ENCODE results near the gene PUSL1.

Gene PUSL1

GRCh38 chr1:1358433-1359271 is 50.3 kb downstream of the PUSL1 start, which contains the start of gene MXRA8:
TSS of gene MXRA8 (minus strand) at chr1:1358555. CDS start at chr1:1358504, 51 bp downstream.
- no peaks in the 10 kb centered on the region for H3K9me3 ChIP-seq (ENCODE audit: control insufficient read depth, insufficient read depth, low read depth, low read length)
- peaks cover 4% of the 10 kb centered on the region; the same call in 1 of the 2 replicates for H3K4me1 ChIP-seq (ENCODE audit: control insufficient read depth, insufficient read depth, low read length)
- no peak within 1 kb of the TSS for H3K4me3 ChIP-seq (ENCODE audit: low read depth, low read length)
- CTCF ChIA-PET: no interaction called here
- no peak within 1 kb of the TSS for H3K27ac ChIP-seq (ENCODE audit: extremely low read depth, low read depth, low read length)
- POLR2A ChIA-PET: no interaction called here
- no peaks in the 10 kb centered on the region for H3K36me3 ChIP-seq (ENCODE audit: control insufficient read depth in 2 of 2, insufficient read depth in 1 of 2, low read length in 2 of 2)
- TF ChIP-seq ZNF248 (tag by site-specific recombination; IDR thresholded peaks at IDR 0.05): no peak
- peak; percentile 53; the same call in 1 of the 2 replicates for TF ChIP-seq GLIS1 (tag by site-specific recombination; IDR thresholded peaks at IDR 0.05)
- TF ChIP-seq, protein P1, sequence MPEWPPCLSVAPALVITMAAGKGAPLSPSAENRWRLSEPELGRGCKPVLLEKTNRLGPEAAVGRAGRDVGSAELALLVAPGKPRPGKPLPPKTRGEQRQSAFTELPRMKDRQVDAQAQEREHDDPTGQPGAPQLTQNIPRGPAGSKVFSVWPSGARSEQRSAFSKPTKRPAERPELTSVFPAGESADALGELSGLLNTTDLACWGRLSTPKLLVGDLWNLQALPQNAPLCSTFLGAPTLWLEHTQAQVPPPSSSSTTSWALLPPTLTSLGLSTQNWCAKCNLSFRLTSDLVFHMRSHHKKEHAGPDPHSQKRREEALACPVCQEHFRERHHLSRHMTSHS (tag by site-specific recombination; IDR thresholded peaks at IDR 0.05): no peak
- TF ChIP-seq, protein P2, sequence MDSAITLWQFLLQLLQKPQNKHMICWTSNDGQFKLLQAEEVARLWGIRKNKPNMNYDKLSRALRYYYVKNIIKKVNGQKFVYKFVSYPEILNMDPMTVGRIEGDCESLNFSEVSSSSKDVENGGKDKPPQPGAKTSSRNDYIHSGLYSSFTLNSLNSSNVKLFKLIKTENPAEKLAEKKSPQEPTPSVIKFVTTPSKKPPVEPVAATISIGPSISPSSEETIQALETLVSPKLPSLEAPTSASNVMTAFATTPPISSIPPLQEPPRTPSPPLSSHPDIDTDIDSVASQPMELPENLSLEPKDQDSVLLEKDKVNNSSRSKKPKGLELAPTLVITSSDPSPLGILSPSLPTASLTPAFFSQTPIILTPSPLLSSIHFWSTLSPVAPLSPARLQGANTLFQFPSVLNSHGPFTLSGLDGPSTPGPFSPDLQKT (IDR thresholded peaks at IDR 0.05; ENCODE audit: borderline replicate concordance, low read depth, low read length): no peak
- no peak for TF ChIP-seq ZNF555 (tag by site-specific recombination; conservative IDR thresholded peaks at IDR 0.05)
- no peak for TF ChIP-seq ZNF521 (tag by site-specific recombination; IDR thresholded peaks at IDR 0.05)
- no peak for TF ChIP-seq KLF16 (tag by site-specific recombination; IDR thresholded peaks at IDR 0.05)
- TF ChIP-seq SP7 (tag by site-specific recombination; IDR thresholded peaks at IDR 0.05): 0 out of 2 replicates have a peak, but pooled peaks have one; percentile 23
- no peak for TF ChIP-seq ZBTB7A (tag by site-specific recombination; IDR thresholded peaks at IDR 0.05; ENCODE audit: low read depth)
- no peak for TF ChIP-seq ZNF221 (tag by site-specific recombination; IDR thresholded peaks at IDR 0.05; ENCODE audit: borderline replicate concordance)
- no peak for TF ChIP-seq YY2 (tag by site-specific recombination; IDR thresholded peaks at IDR 0.05)
- TF ChIP-seq ZFHX2 (tag by site-specific recombination; conservative IDR thresholded peaks at IDR 0.05): 0 out of 2 replicates have a peak, but pooled peaks have one; percentile 19
- no peak for TF ChIP-seq ZNF155 (tag by site-specific recombination; IDR thresholded peaks at IDR 0.05)
- no peak for TF ChIP-seq ZNF423 (tag by site-specific recombination; IDR thresholded peaks at IDR 0.05)
- TF ChIP-seq, protein P3, sequence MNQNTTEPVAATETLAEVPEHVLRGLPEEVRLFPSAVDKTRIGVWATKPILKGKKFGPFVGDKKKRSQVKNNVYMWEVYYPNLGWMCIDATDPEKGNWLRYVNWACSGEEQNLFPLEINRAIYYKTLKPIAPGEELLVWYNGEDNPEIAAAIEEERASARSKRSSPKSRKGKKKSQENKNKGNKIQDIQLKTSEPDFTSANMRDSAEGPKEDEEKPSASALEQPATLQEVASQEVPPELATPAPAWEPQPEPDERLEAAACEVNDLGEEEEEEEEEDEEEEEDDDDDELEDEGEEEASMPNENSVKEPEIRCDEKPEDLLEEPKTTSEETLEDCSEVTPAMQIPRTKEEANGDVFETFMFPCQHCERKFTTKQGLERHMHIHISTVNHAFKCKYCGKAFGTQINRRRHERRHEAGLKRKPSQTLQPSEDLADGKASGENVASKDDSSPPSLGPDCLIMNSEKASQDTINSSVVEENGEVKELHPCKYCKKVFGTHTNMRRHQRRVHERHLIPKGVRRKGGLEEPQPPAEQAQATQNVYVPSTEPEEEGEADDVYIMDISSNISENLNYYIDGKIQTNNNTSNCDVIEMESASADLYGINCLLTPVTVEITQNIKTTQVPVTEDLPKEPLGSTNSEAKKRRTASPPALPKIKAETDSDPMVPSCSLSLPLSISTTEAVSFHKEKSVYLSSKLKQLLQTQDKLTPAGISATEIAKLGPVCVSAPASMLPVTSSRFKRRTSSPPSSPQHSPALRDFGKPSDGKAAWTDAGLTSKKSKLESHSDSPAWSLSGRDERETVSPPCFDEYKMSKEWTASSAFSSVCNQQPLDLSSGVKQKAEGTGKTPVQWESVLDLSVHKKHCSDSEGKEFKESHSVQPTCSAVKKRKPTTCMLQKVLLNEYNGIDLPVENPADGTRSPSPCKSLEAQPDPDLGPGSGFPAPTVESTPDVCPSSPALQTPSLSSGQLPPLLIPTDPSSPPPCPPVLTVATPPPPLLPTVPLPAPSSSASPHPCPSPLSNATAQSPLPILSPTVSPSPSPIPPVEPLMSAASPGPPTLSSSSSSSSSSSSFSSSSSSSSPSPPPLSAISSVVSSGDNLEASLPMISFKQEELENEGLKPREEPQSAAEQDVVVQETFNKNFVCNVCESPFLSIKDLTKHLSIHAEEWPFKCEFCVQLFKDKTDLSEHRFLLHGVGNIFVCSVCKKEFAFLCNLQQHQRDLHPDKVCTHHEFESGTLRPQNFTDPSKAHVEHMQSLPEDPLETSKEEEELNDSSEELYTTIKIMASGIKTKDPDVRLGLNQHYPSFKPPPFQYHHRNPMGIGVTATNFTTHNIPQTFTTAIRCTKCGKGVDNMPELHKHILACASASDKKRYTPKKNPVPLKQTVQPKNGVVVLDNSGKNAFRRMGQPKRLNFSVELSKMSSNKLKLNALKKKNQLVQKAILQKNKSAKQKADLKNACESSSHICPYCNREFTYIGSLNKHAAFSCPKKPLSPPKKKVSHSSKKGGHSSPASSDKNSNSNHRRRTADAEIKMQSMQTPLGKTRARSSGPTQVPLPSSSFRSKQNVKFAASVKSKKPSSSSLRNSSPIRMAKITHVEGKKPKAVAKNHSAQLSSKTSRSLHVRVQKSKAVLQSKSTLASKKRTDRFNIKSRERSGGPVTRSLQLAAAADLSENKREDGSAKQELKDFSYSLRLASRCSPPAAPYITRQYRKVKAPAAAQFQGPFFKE (tag by site-specific recombination; IDR thresholded peaks at IDR 0.05; ENCODE audit: borderline replicate concordance): no peak
- no peak for TF ChIP-seq REPIN1 (tag by site-specific recombination; IDR thresholded peaks at IDR 0.05; ENCODE audit: low read depth)
- no peak for TF ChIP-seq PRDM10 (tag by site-specific recombination; IDR thresholded peaks at IDR 0.05)
- no peak for TF ChIP-seq ZNF404 (tag by site-specific recombination; IDR thresholded peaks at IDR 0.05)
- peak; percentile 6; the same call in 1 of the 2 replicates for TF ChIP-seq KLF1 (tag by site-specific recombination; IDR thresholded peaks at IDR 0.05)
- TF ChIP-seq HIC1 (tag by site-specific recombination; IDR thresholded peaks at IDR 0.05): no peak
- no peak for TF ChIP-seq ZNF792 (tag by site-specific recombination; IDR thresholded peaks at IDR 0.05)
- no peak for TF ChIP-seq ZSCAN18 (tag by site-specific recombination; IDR thresholded peaks at IDR 0.05)

All from HEK293 (cell line).